NCI-H2196 treated with DMSO at 0.1 percent for 48 hours (cell line): ENCODE data around the gene RPL10.
A peak's percentile ranks its signal among the peaks of the same experiment; 100 is the strongest.

ENCODE experiments used
- DNase-seq: peaks from one replicate; lab custom pipeline; 2025; ENCODE audit not compliant: unreplicated experiment; lab: John Stamatoyannopoulos, UW

Gene RPL10

GRCh38 chrX:154362085-154362742 is 36.0 kb upstream of the RPL10 start:
- DNase-seq: no peak

GRCh38 chrX:154363706-154364439 is 34.3 kb upstream of the RPL10 start:
- no peak for DNase-seq

DNA sequence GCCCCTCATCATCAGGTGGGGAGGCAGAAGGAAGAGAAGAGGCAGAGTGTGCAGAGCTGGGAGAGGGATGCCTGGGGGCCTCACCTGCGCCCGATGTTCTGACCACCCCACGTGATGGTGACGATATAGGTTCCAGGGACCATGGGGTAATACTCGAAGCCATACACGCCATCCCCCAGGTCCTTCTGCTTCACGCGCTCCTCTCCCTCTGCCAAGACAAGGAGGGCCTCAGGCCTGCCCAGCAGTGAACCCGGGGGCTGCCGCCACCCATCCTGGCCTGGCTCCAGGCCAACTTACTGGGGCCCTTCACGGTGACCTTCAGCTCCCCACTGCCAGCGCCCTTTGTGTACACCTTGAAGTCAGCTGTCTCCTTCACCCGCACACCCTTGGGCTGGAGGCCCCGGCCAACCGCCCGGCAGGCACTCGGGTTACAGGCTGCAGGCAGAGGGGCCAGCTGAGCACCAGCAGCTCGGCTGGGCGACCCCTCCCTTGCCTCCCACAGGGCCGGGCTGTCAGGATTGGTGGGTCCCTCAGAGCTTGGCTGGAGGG is 33.1 kb upstream of the RPL10 start:
- no peak for DNase-seq

- no peak for DNase-seq
Measured at GRCh38 chrX:154365997-154366665, 32.0 kb upstream of the RPL10 start.

- DNase-seq: no peak
Measured at GRCh38 chrX:154366666-154367055, 31.5 kb upstream of the RPL10 start.

DNA sequence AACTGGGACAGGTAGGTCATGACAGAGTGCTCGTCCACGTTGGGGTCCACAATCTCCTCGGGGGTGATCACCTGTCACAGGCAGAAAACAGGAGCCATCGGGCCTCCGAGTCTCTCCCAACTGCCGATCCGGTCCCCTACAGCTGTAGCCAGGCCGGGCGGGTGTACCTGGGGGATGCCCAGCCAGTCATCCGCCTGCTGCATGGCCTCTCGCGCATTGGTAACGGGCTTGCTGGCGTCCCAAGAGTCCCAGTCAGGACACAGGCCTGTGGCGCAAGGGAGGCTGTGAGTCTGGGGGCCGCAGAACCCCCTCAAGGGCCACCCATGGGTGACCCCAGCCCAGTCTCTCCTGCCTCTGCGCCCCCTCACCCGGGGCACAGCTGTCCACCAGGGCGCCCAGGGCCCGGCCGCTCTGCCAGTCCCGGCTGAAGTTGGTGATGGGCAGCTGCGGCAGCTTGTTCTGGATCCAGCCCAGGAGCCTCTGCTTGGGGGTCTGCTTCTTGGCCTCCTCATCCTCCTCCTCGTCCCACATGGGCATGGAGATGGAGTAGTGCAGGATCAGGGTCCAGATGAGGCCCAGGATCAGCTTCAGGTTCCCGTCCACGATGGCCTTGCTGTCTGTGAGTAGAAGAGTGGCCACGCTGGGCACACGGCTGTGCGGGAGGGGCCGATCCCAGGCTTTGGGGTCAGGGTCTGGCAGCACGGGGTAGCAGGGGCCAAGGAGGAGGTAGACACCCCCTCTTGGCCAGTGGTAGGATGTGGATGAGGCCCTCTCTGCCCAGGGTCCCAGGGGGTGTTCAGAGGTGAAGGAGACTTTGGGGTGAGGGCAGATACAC is 30.5 kb upstream of the RPL10 start:
- no peak for DNase-seq

DNA sequence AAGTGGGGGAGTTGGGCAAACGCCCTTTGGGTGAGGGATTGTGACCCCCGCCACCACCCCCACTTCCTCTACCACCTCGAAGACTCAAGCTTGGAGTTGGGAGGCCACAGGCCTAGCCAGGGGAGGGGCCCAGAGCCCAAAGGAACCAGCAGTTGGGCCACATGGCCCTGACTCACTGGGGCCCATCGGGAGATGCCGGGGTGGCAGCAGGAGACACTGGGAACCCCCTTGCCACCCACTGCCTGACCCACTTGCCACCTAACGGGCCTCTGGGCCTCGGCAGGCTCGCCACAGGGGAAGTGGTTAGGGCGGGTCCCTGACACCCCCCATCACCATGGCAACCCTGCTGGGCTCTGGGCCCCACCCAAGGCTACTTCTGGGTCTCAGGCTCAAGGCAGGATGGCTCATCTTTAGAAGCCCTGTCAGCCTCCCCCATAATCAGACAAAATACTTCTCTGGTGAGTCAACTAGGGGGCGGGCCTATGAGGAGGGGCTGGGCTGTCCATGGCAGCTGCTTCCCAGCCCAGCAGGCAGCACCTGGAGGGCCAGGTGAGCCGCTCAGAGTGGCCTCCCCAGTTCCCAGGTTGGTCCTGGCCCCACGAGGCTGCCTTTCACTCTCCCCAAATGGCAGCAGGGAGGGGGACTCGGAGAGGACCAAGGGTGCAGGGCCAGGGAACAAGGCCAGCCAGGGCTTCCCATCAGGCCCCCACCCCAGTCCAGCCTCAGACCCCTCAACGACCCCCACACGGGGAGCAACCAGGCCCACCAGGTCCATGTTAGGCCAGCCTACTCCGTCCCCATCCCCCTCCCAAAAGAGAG is 29.3 kb upstream of the RPL10 start:
- peak; percentile 39 for DNase-seq

DNA sequence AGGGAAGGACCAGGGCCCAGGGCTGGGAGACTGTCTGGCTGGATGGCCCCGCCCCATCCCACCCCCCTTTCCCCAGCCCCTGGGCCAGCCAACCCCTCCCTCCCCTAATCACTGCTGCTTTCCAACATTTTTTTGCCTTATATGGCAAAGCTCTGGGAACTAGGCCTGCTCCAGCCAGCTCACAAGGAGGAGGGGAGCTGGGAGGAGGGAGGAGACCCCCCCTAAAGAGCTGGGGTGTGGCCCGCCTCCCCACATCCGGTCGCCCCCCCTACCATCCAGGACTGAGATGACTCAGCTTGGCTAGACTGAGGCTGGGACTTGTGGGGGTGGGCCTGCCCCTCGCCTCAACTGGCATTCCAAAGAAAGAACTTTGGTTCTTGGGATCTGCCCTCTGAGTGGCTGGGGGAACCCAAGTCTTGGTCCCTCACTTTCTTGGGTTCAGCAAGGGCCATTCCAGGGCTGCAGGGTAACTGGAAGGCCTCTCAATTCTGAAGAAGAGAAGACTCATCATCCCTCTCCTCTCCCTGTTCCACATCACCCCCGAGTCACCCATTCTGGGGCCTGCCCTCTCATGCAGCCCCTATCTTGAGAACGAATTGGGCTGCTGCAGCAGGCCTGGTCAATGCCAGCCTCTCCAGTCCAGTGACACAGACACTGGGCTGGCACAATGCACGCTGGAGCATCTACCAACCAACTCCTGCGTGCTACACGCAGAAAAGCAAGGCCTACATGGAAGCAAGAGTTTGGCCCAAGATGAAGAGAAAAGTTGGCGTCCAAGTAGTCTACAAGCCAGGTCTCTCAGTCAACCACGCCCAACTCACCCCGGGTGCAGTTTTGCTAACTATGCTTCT is 28.5 kb upstream of the RPL10 start:
- peak; percentile 38 for DNase-seq

DNA sequence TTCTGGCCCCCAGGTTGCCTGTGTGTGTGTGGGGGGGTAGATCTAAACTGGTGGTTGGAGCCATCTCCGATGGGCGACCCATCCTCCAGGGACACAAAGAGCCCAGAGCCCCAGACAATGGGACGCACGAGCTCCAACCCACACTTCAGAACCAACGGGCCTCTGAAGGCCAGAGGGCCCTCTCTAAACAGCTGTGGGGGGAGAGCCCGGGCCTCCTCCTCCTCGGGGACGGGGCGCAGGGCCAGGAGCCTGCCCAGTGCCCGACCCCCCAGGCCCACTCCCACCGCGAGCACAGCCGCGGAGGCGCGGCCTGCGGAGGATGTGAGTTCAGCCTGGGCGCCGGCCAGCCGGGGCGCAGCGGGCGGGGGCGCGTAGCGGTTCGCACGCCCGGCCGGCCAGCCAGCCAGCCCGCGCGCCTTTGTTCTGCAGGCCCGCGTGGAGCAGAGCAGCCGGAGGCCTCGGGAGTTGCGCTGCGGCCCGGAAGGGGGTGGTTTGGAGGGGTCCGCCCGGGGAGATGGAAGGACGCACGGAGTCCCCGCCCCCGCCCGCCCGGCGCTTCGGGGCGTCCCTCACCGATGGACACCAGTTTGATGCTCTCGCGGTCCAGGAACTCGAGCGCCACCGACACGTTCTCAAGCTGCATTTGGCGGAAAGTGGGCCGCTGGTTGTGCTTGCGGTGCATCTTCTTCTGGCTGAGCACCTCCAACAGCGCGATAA is 27.7 kb upstream of the RPL10 start:
- no peak for DNase-seq

DNA sequence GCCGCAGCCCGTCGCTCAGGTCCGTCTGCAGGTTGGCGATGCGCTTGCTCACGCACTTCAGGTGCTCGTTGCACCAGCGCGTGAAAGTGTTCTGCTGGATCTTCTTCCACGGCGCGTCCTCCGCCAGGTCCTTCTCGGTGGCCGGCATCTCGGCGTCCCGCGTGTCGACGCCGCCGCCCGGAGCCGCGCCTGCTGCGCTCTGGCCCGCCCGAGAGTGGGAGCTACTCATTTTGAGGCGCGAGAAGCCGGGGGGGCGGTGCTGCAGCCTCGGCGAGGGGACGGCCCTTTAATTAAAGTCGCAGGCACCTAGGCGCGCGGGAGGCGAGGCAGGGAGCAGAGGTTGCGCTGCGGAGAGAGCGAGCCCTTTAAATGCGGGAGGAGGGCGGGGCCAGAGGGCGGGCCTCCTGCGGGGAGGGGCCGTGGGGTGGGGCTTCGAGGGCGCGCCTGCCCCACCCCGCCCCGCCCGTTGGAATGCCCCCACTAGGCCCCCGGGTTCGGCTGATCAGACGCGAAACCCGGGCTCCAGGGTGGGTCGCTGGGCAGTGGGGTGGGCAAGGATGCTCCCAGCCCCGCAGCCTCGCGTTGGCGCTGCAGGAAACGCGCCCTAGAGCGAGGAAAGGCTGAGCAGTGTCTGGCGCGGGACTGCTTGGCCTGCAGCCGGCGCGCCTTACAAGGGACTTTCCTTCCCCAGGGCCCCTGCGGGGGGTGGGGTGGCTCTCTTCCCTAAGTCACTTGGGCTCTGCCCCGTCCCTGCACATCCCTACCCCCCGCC is 27.0 kb upstream of the RPL10 start:
- peak; percentile 73 for DNase-seq

DNA sequence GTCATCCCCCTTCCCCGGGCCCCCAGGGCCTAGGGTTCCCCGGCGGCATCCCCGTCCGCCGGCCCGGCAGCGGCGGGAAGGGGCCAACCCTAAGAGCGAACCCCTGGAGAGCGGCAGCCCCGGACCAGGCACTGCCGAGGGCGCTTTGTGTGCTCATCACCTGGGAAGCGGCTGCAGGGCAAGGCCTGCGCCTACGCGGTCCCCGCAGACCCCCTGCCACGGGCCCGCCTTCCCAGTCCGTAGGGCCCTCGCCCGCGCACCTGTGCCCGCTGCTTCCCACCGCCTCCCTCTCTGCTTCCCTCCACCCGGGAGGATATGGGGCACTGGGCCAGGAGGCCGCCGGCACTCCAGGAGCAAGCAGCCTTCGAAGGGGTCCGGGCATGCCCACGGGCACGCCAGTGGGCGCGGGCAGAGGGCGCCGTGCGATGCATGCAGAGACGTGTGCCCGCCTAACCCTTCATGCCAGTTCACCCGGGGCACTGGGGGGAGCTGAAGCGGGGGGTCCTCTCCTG is 26.3 kb upstream of the RPL10 start:
- no peak for DNase-seq

GRCh38 chrX:154372612-154373022 is 25.6 kb upstream of the RPL10 start:
- no peak for DNase-seq

GRCh38 chrX:154373340-154374306 is 24.6 kb upstream of the RPL10 start:
- peak; percentile 29 for DNase-seq

DNA sequence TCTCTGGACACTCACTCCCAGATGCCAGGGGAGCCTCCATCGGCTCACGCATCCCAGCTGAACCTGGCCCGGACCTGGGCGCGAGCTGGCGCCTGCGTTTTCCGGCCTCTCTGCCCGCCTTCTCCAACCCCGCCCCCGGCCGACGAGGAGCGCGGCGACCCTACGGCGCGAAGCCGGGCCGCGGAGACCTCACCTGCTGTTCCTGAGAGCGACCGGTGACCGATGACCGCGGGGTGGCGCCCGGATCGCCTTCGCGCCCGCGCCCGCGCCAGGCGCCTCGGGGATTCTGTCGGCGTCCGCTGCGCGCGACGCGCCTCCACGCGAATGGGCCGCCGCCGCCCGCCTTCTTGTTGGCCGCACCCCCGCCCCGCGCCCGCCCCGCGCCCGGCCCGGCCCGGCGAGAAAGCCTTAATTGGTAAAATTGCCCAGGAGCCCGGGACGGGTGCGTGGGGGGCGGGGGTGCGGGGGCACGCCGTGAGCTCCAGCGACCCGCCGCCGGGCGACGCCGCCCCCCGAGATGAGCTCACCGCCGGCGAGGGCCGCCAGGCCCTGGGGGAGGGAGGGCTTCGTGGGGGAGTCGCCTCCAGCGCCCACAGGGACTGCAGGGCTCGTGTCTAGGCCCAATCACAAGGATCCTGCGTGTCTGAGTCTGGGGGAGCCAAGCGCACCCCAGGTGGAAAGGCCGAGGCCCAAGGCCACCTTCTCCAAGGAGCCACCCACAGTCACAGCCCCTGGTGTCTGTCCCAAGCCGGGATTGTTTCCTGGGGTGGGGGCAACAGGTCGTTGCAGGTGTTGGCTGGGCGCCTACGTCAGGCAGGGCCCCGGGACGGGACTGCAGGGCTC is 23.6 kb upstream of the RPL10 start, which contains the start of gene FLNA:
Gene FLNA, minus strand, starts transcription at position 322 of the 843 bp plus-strand sequence. CDS start 3,389 bp downstream, outside the sequence.
- no peak for DNase-seq

- DNase-seq: no peak
Measured at GRCh38 chrX:154375156-154375504, 23.0 kb upstream of the RPL10 start.

DNA sequence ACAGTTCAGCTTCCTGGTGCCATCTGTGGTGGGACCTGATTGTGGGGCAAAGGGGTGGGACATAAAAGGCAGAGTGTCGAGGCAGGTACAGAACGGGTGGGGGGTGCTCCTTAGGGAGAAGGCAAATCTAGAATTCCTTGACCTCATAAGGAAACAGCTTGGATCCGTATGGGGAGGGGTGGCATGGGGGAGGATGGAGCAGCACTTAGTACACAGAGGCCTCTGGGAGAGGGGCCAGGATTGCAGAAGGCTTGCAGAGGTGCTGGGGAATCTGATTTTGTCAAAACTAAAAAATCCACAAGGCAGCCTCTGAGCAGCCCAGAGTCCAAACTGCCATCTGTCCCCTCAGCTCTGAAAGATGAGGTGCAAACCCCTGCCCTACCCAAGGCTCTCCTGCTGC is 21.4 kb upstream of the RPL10 start:
- no peak for DNase-seq
